Myocyte (in vitro differentiated cells): ENCODE results near the gene C6orf163. TPM values are rescaled to one million over a fixed set of nuclear protein-coding genes. Genes with fewer than 3 reads are reported as not detected.
A peak's percentile ranks its signal among the peaks of the same experiment; 100 is the strongest.
"Not testable (repeated sequence)": the region's sequence is repeated elsewhere in the genome, so short reads cannot be mapped to it uniquely, and the experiment has no call there.

ENCODE experiments used
- DNase-seq: peaks from one replicate; pipeline ENCODE4 v3.0.0-alpha.2; 2012; ENCODE audit warnings: low read depth
- polyA plus RNA-seq: library from polyadenylated mRNA; unstranded; fragments of >200 nt; gene quantifications from one replicate; pipeline ENCODE4 v1.2.1, GENCODE V29; 2012; ENCODE audit warnings: missing spikeins
- total RNA-seq: library from RNA; depleted of rRNA; stranded (reverse); fragments of >200 nt; gene quantifications from 2 replicates; pipeline ENCODE4 v1.2.3, GENCODE V29; 2014

C6orf163 gene
- 0.10 and 0.75 TPM in 2 replicates for total RNA-seq
- polyA plus RNA-seq = 0.50 TPM

GRCh38 chr6:87344731-87345130 lies at the start of gene C6orf163:
C6orf163 (plus strand) TSS chr6:87344813; CDS start chr6:87345100, 287 bp downstream.
- no peak for DNase-seq

- no peak for DNase-seq
Observed at GRCh38 chr6:87297119-87297518, 47.5 kb upstream of the C6orf163 start.

GRCh38 chr6:87301277-87301676 lies 43.3 kb upstream of the C6orf163 start:
- not testable (repeated sequence) for DNase-seq

- DNase-seq = peak; percentile 1
Observed at GRCh38 chr6:87308970-87309369, 35.6 kb upstream of the C6orf163 start.

- DNase-seq = no peak
Observed at GRCh38 chr6:87312860-87313259, 31.8 kb upstream of the C6orf163 start.

- DNase-seq = no peak
Observed at GRCh38 chr6:87315071-87315470, 29.5 kb upstream of the C6orf163 start.

GRCh38 chr6:87319271-87319987 lies 25.2 kb upstream of the C6orf163 start:
- DNase-seq = no peak

- peak; percentile 77 for DNase-seq
Observed at GRCh38 chr6:87322304-87323212, 22.1 kb upstream of the C6orf163 start, which contains the start of gene SMIM8. SMIM8 (plus strand) TSS chr6:87322588; CDS start chr6:87337032, 14,444 bp downstream.

GRCh38 chr6:87323880-87324279 lies 20.7 kb upstream of the C6orf163 start:
- not testable (repeated sequence) for DNase-seq

- DNase-seq = no peak
Observed at GRCh38 chr6:87330961-87331360, 13.7 kb upstream of the C6orf163 start.

GRCh38 chr6:87333033-87333432 lies 11.6 kb upstream of the C6orf163 start:
- DNase-seq = no peak

- peak; percentile 13 for DNase-seq
Observed at GRCh38 chr6:87333591-87334181, 10.9 kb upstream of the C6orf163 start.

GRCh38 chr6:87334683-87335082 lies 9.9 kb upstream of the C6orf163 start:
- DNase-seq = no peak

GRCh38 chr6:87336367-87336766 lies 8.2 kb upstream of the C6orf163 start:
- DNase-seq = no peak

- DNase-seq = peak; percentile 42
Observed at GRCh38 chr6:87340230-87340629, 4.4 kb upstream of the C6orf163 start.

GRCh38 chr6:87341158-87341557 lies 3.5 kb upstream of the C6orf163 start:
- DNase-seq = no peak

- DNase-seq = no peak
Observed at GRCh38 chr6:87341899-87342298, 2.7 kb upstream of the C6orf163 start.

- DNase-seq = no peak
Observed at GRCh38 chr6:87342829-87343228, 1.8 kb upstream of the C6orf163 start.

GRCh38 chr6:87346700-87347099 lies 2.1 kb downstream of the C6orf163 start:
- no peak for DNase-seq

GRCh38 chr6:87349896-87350295 lies 5.3 kb downstream of the C6orf163 start:
- DNase-seq = no peak

- no peak for DNase-seq
Observed at GRCh38 chr6:87350516-87350915, 5.9 kb downstream of the C6orf163 start.

- DNase-seq = no peak
Observed at GRCh38 chr6:87351583-87351982, 7.0 kb downstream of the C6orf163 start.
